ENCODE measurements around the gene CNTNAP5. TPM values are rescaled to one million over a fixed set of nuclear protein-coding genes. Genes with fewer than 3 reads are reported as not detected.

CNTNAP5 gene
- total RNA-seq, 1 experiment from 2014 or later = not detected

DNA sequence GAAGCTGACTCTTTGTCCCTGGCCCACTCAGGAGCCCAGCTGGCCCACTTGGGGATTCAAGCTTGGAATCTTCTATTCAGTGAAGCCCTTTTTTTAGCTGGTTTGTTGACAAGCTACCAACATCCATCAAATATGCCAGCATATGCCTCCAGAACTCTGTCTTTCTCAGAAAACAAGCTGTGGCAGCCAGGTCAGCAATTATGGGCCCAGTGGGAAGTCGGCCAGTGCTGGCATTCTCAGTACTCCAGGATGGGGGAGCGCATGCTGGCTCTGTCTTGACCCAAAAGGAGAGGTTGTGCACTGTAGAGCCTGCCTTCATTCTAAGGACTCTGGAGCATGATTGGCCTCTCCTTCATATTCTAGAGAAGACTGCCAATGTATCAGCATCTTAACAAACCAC is 401.5 kb downstream of the CNTNAP5 start:
- Histone ChIP-seq H3K27me3 (replicated peaks; ENCODE audit: insufficient read depth, low read depth, low read length, poor library complexity) (no peaks in the 10 kb centered on the region), H3K27ac (ENCODE audit: low read depth, low read length, poor library complexity, severe bottlenecking) (no peak overlapping the region), H3K36me3 (ENCODE audit: insufficient read depth, low read length, poor library complexity, severe bottlenecking) (no peaks in the 10 kb centered on the region), H3K9me3 (ENCODE audit: low read depth, low read length, poor library complexity, severe bottlenecking) (peaks cover 4% of the 10 kb centered on the region), H3K4me1 (ENCODE audit: insufficient read depth, low read length, poor library complexity, severe bottlenecking) (no peaks in the 10 kb centered on the region), H3K4me3 (ENCODE audit: low read depth, low read length, poor library complexity, severe bottlenecking) (no peak overlapping the region)
- ChIA-PET POLR2A (ENCODE audit: low non-redundant PET) (no interaction called here), CTCF (no interaction called here)
- DNase-seq (ENCODE audit: low spot score) = no peak
- no TSS peak for BruUV-seq (replicated peaks)
- TF ChIP-seq, protein P1, sequence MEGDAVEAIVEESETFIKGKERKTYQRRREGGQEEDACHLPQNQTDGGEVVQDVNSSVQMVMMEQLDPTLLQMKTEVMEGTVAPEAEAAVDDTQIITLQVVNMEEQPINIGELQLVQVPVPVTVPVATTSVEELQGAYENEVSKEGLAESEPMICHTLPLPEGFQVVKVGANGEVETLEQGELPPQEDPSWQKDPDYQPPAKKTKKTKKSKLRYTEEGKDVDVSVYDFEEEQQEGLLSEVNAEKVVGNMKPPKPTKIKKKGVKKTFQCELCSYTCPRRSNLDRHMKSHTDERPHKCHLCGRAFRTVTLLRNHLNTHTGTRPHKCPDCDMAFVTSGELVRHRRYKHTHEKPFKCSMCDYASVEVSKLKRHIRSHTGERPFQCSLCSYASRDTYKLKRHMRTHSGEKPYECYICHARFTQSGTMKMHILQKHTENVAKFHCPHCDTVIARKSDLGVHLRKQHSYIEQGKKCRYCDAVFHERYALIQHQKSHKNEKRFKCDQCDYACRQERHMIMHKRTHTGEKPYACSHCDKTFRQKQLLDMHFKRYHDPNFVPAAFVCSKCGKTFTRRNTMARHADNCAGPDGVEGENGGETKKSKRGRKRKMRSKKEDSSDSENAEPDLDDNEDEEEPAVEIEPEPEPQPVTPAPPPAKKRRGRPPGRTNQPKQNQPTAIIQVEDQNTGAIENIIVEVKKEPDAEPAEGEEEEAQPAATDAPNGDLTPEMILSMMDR (conservative IDR thresholded peaks at IDR 0.05; ENCODE audit: low read depth, low read length) = no peak
- TF ChIP-seq EZH2 (IDR thresholded peaks at IDR 0.05; ENCODE audit: borderline replicate concordance, low read depth, low read length, poor library complexity, severe bottlenecking) = no peak
- intact Hi-C loops (cut with micrococcal nuclease; ENCODE audit: unreplicated experiment) = no loop called here

DNA sequence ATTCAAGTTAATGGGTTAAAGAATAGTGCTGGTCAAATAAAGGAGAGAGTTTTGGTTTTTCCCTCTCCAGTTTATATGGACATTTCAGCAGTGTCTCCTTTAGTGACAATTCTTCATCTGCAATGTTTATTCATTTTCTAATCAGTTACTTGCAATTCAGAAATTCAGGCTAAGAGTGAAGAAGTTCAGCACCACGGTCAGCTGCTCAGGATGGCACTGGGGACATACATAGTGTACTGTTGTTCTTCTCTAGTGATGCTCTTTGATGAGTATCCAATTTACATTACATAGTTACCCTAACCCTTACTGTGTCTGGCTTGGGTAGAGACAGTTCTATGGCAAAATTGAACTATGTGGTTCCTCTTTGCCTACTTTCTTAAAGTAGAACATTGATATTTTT is 412.7 kb downstream of the CNTNAP5 start:
- Histone ChIP-seq H3K36me3 (ENCODE audit: insufficient read depth, low read length, poor library complexity, severe bottlenecking) (no peaks in the 10 kb centered on the region), H3K27ac (ENCODE audit: low read depth, low read length, poor library complexity, severe bottlenecking) (no peak overlapping the region), H3K27me3 (replicated peaks; ENCODE audit: insufficient read depth, low read depth, low read length, poor library complexity) (no peaks in the 10 kb centered on the region), H3K4me3 (ENCODE audit: low read depth, low read length, poor library complexity, severe bottlenecking) (no peak overlapping the region), H3K9me3 (ENCODE audit: low read depth, low read length, poor library complexity, severe bottlenecking) (no peaks in the 10 kb centered on the region), H3K4me1 (ENCODE audit: insufficient read depth, low read length, poor library complexity, severe bottlenecking) (no peaks in the 10 kb centered on the region)
- no peak for TF ChIP-seq EZH2 (IDR thresholded peaks at IDR 0.05; ENCODE audit: borderline replicate concordance, low read depth, low read length, poor library complexity, severe bottlenecking)
- TF ChIP-seq, protein P1 (conservative IDR thresholded peaks at IDR 0.05; ENCODE audit: low read depth, low read length) = no peak
- intact Hi-C loops (cut with micrococcal nuclease; ENCODE audit: unreplicated experiment) = no loop called here
- no peak for DNase-seq (ENCODE audit: low spot score)
- no TSS peak for BruUV-seq (replicated peaks)
- POLR2A ChIA-PET (ENCODE audit: low non-redundant PET) = no interaction called here
- CTCF ChIA-PET = no interaction called here

DNA sequence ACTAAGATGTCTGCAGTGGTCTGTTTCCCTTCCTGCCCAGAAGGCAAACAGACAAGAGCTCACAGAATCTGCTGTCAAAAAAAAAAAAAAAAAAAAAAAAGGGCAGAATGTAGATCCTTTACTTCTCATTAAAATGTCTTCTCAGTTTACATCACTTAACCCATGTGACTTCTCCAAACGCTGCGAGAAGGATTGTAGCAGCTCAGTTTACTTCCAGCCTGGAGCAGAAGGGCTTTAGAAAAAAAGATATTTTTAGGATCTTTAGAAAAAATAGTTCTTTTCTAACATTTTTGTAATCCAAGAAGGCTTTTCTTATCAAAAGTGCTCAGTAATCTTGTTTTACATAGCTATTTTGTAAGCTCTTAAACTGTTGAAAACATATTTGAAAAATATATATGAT is 425.4 kb downstream of the CNTNAP5 start:
- ChIA-PET POLR2A (ENCODE audit: low non-redundant PET) (no interaction called here), CTCF (no interaction called here)
- no TSS peak for BruUV-seq (replicated peaks)

More for the DNA sequence above, 425.4 kb downstream of the CNTNAP5 start:
- no peak for DNase-seq (ENCODE audit: low spot score)
- Histone ChIP-seq H3K4me1 (ENCODE audit: insufficient read depth, low read length, poor library complexity, severe bottlenecking) (no peaks in the 10 kb centered on the region), H3K27me3 (replicated peaks; ENCODE audit: insufficient read depth, low read depth, low read length, poor library complexity) (no peaks in the 10 kb centered on the region), H3K4me3 (ENCODE audit: low read depth, low read length, poor library complexity, severe bottlenecking) (no peak overlapping the region), H3K36me3 (ENCODE audit: insufficient read depth, low read length, poor library complexity, severe bottlenecking) (no peaks in the 10 kb centered on the region), H3K27ac (ENCODE audit: low read depth, low read length, poor library complexity, severe bottlenecking) (no peak overlapping the region), H3K9me3 (ENCODE audit: low read depth, low read length, poor library complexity, severe bottlenecking) (no peaks in the 10 kb centered on the region)
- intact Hi-C loops (cut with micrococcal nuclease; ENCODE audit: unreplicated experiment) = no loop called here
- TF ChIP-seq, protein P1 (conservative IDR thresholded peaks at IDR 0.05; ENCODE audit: low read depth, low read length) = no peak
- no peak for TF ChIP-seq EZH2 (IDR thresholded peaks at IDR 0.05; ENCODE audit: borderline replicate concordance, low read depth, low read length, poor library complexity, severe bottlenecking)
